Measurements from ENCODE around the gene PKD1.

Gene PKD1

DNA sequence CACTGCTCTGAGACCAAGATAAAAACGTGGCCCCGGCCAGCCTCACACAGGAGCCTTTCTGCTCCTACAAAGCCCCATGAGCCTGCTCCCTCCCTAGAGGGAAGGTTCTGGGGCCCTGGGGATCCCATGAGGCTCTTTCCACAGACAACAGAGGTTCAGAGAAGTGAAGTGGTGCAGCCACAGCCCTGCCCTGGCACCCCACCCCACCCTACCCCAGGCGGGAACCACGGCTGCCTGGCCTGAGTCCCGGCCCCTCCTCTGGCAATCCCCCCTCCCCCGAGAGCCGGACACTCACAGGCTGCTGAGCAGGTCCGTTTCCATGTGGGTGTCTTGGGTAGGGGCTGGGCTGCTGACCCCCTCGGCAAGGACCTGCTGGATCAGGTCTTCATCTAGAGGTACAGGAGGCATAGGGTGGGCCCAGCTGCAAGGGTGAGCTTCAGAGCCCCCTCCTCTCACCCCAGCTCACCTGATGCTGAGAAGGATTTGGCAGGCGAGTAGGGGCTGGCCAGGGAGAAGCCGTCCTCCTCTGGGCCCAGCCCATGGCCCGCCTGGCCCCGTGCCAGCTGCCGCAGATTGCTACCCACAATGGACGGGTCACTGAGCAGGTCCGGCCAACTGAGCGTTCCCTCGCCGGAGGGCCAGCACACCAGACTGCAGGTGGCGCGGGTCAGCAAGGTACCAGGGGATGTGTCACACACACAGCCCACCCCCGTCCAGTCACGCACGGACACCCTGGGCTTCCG lies 38.7 kb downstream of the PKD1 start:
- no peak for DNase-seq (ENCODE audit: extremely low read depth, low read depth)
- TF ChIP-seq, protein P1, sequence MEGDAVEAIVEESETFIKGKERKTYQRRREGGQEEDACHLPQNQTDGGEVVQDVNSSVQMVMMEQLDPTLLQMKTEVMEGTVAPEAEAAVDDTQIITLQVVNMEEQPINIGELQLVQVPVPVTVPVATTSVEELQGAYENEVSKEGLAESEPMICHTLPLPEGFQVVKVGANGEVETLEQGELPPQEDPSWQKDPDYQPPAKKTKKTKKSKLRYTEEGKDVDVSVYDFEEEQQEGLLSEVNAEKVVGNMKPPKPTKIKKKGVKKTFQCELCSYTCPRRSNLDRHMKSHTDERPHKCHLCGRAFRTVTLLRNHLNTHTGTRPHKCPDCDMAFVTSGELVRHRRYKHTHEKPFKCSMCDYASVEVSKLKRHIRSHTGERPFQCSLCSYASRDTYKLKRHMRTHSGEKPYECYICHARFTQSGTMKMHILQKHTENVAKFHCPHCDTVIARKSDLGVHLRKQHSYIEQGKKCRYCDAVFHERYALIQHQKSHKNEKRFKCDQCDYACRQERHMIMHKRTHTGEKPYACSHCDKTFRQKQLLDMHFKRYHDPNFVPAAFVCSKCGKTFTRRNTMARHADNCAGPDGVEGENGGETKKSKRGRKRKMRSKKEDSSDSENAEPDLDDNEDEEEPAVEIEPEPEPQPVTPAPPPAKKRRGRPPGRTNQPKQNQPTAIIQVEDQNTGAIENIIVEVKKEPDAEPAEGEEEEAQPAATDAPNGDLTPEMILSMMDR (IDR thresholded peaks at IDR 0.05; ENCODE audit: low read depth, low read length, missing control alignments): no peak
- H3K4me3 ChIP-seq (replicated peaks; ENCODE audit: low read depth, low read length): no peak overlapping the region

DNA sequence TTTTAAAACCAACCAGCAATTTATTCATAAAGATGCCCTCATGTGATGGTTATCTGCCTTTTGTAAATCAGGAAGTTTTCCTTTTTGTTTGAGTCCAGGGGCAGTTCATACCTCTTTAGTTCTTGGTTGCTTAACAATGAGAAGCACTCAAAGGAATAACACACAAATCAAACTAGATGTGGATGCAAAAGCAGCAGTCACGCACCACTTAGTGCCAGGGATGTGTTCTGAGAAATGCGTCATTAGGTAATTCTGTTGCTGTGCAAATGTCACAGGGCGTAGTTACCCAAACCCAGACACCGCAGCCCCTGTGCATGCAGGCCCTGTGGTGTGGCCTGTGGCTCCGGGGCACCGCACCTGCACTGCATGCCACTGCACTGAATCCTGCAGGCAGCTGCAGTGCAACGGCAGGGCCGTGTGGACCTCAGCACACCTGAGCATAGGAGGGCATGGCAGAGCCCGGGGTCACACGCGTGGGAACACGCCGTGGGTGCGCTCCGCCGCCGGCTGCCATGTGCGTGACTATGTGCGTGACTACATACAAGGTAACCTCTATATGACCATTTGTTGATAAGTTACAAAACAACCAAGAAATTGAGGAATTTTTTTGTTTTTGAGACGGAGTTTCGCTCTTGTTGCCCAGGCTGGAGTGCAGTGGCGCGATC lies 39.6 kb downstream of the PKD1 start:
- no peak for DNase-seq (ENCODE audit: extremely low read depth, low read depth)
- H3K4me3 ChIP-seq (replicated peaks; ENCODE audit: low read depth, low read length): no peak overlapping the region
- TF ChIP-seq, protein P1 (IDR thresholded peaks at IDR 0.05; ENCODE audit: low read depth, low read length, missing control alignments): no peak

DNA sequence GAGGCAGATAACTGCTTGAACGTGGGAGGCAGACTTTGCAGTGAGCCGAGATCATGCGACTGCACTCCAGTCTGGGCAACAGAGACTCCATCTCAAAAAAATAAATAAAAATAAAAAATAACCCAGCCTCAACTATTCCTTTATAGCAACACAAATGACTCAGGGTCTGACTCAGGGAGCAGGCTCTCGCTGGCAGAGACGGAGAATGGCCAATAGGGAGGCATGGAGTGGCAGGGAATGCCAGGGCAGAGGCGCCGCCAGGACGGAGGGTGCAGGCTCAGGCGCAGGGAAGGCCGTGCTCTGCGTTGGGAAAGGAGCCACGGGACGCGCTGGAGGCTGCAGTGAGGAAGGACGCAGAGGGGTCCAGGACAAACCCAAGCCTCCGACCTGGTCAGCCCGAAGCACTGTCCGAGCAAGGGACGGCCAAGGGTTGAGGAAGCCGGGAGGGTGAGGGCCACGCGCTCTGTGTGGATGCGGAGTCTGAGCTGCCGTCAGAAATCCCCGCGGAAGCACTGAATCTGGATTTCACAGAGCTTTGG lies 40.3 kb downstream of the PKD1 start:
- no peak overlapping the region for H3K4me3 ChIP-seq (replicated peaks; ENCODE audit: low read depth, low read length)
- TF ChIP-seq, protein P1 (IDR thresholded peaks at IDR 0.05; ENCODE audit: low read depth, low read length, missing control alignments): no peak
- no peak for DNase-seq (ENCODE audit: extremely low read depth, low read depth)

DNA sequence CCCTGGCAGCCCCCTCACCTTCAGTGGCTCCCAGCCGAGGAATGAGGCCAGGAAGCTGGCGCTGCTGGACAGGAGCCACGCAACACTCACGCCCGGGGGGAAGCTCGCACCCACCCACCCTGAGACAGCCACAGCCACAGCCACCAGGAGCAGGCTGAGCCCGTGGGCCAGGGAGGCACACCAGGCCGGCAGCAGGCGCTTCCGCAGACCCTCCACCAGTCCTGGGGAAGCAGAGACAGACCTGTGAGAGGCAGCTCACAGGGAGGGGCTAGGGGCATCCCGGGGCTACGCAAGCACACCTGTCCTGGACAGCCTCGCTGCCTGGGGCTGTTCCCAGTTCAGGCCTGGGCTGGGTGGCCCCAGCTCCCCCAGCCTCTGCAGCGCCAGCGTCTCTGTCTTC lies 41.9 kb downstream of the PKD1 start:
- TF ChIP-seq, protein P1 (IDR thresholded peaks at IDR 0.05; ENCODE audit: low read depth, low read length, missing control alignments): no peak
- no peak for DNase-seq (ENCODE audit: extremely low read depth, low read depth)
- no peak overlapping the region for H3K4me3 ChIP-seq (replicated peaks; ENCODE audit: low read depth, low read length)

DNA sequence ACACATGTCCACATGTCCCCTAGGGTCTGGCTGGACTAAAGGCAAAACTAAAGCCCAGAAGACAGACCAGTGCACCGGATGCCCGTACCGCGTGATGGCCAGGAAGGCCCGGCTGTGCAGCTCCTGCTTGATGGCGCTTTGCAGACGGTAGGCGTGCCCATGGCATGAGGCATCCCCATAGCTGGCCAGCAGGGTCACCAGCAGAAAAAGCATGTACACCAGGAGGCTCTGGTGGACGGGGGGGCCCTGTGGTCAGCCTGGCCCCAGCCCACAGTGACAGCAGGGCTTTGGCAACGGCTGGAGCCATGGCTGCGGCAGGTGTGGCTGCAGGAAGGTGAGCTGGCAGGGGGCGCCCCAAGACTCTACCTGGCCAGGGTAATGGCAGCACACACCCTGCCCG lies 42.8 kb downstream of the PKD1 start:
- H3K4me3 ChIP-seq (replicated peaks; ENCODE audit: low read depth, low read length): no peak overlapping the region
- TF ChIP-seq, protein P1 (IDR thresholded peaks at IDR 0.05; ENCODE audit: low read depth, low read length, missing control alignments): no peak

DNA sequence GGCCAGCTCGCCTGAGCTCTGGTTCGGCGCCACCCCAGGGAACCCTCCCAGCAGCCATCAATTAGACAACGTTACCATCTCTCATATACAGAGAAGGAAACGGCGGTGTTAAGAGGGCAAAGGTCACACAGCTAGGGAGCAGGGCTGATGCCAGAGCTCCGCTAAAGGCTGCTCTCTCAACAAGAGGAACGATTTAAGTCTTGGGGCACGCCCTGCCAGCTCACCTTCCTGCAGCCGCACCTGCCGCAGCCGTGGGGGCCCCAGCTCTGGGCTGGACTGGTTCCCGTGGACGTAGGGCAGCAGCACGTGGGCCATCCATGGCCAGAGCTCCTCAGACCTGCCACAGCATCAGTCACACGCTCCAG lies 43.5 kb downstream of the PKD1 start:
- no peak for DNase-seq (ENCODE audit: extremely low read depth, low read depth)
- no peak overlapping the region for H3K4me3 ChIP-seq (replicated peaks; ENCODE audit: low read depth, low read length)
- TF ChIP-seq, protein P1 (IDR thresholded peaks at IDR 0.05; ENCODE audit: low read depth, low read length, missing control alignments): no peak

More for the DNA sequence above, 42.8 kb downstream of the PKD1 start:
- DNase-seq (ENCODE audit: extremely low read depth, low read depth): no peak
